ENCODE results near the gene RARG. TPM values are rescaled to one million over a fixed set of nuclear protein-coding genes. Genes with fewer than 3 reads are reported as not detected.

RARG gene
- polyA plus RNA-seq, 1 donor (not counting 4 experiments of a cell fraction or from before 2014, with no cell fraction given): 26.4 TPM

- no peak overlapping the region for H3K27ac ChIP-seq (ENCODE audit: control insufficient read depth, insufficient read depth, low read length)
- H3K36me3 ChIP-seq (ENCODE audit: control insufficient read depth in 2 of 2, extremely low read depth in 1 of 2, insufficient read depth in 2 of 2, low read length in 2 of 2): no peaks in the 10 kb centered on the region
- no peak for FAIRE-seq
- H3K27me3 ChIP-seq (ENCODE audit: control insufficient read depth, extremely low read depth, insufficient read depth, low read length): no peaks in the 10 kb centered on the region
- TF ChIP-seq CTCF (optimal IDR thresholded peaks at IDR 0.05 in 1 of 3, IDR thresholded peaks at IDR 0.05 in 1 of 3, conservative IDR thresholded peaks at IDR 0.05 in 1 of 3; ENCODE audit: extremely low read depth in 1 of 3, insufficient read depth in 2 of 3, low read length in 3 of 3): no peak
- no peak for TF ChIP-seq EZH2 (IDR thresholded peaks at IDR 0.05; ENCODE audit: low read length)
- no peak overlapping the region for H3K9ac ChIP-seq (ENCODE audit: control insufficient read depth, extremely low read depth, insufficient read depth, low read length)
- H3K9me3 ChIP-seq (ENCODE audit: control insufficient read depth, low read depth, low read length): no peaks in the 10 kb centered on the region
- dilution Hi-C loops (cut with MboI; ENCODE audit: extremely low pct_ligation_motif_present, low sequenced_read_pairs): no loop called here
- no peak overlapping the region for H3K4me3 ChIP-seq (ENCODE audit: control insufficient read depth in 2 of 3, extremely low read depth in 1 of 3, insufficient read depth in 2 of 3, low read depth in 1 of 3, low read length in 3 of 3)
- H3K4me2 ChIP-seq (ENCODE audit: control insufficient read depth, extremely low read depth, insufficient read depth, low read depth, low read length): no peak overlapping the region
- peaks cover 2% of the 10 kb centered on the region for H3K4me1 ChIP-seq (ENCODE audit: control insufficient read depth, extremely low read depth, insufficient read depth, low read length)
- H4K20me1 ChIP-seq (ENCODE audit: control insufficient read depth, extremely low read depth, insufficient read depth, low read length): no peaks in the 10 kb centered on the region
- H3K9me1 ChIP-seq (ENCODE audit: control insufficient read depth, extremely low read depth, insufficient read depth, low read length): no peaks in the 10 kb centered on the region
- no peak overlapping the region for H2AFZ ChIP-seq (ENCODE audit: control insufficient read depth, low read length)
- H3K79me2 ChIP-seq (ENCODE audit: control insufficient read depth, insufficient read depth, low read length): no peaks in the 10 kb centered on the region
- no peak for DNase-seq (ENCODE audit: low read depth, low spot score)
Measured at GRCh38 chr12:53199700-53200099, 32.3 kb downstream of the RARG start.

- Histone ChIP-seq H3K9me1 (ENCODE audit: control insufficient read depth, extremely low read depth, insufficient read depth, low read length) (no peaks in the 10 kb centered on the region), H3K9me3 (ENCODE audit: control insufficient read depth, low read depth, low read length) (no peaks in the 10 kb centered on the region), H3K36me3 (ENCODE audit: control insufficient read depth in 2 of 2, extremely low read depth in 1 of 2, insufficient read depth in 2 of 2, low read length in 2 of 2) (no peaks in the 10 kb centered on the region), H3K9ac (ENCODE audit: control insufficient read depth, extremely low read depth, insufficient read depth, low read length) (no peak overlapping the region), H3K4me3 (ENCODE audit: control insufficient read depth in 2 of 3, extremely low read depth in 1 of 3, insufficient read depth in 2 of 3, low read depth in 1 of 3, low read length in 3 of 3) (no peak overlapping the region), H4K20me1 (ENCODE audit: control insufficient read depth, extremely low read depth, insufficient read depth, low read length) (no peaks in the 10 kb centered on the region), H3K27me3 (ENCODE audit: control insufficient read depth, extremely low read depth, insufficient read depth, low read length) (no peaks in the 10 kb centered on the region), H2AFZ (ENCODE audit: control insufficient read depth, low read length) (no peak overlapping the region), H3K4me2 (ENCODE audit: control insufficient read depth, extremely low read depth, insufficient read depth, low read depth, low read length) (no peak overlapping the region), H3K4me1 (ENCODE audit: control insufficient read depth, extremely low read depth, insufficient read depth, low read length) (peaks cover 2% of the 10 kb centered on the region), H3K79me2 (ENCODE audit: control insufficient read depth, insufficient read depth, low read length) (no peaks in the 10 kb centered on the region), H3K27ac (ENCODE audit: control insufficient read depth, insufficient read depth, low read length) (no peak overlapping the region)
- DNase-seq (ENCODE audit: low read depth, low spot score) (no peak), FAIRE-seq (no peak)
- TF ChIP-seq EZH2 (IDR thresholded peaks at IDR 0.05; ENCODE audit: low read length) (no peak), CTCF (optimal IDR thresholded peaks at IDR 0.05 in 1 of 3, IDR thresholded peaks at IDR 0.05 in 1 of 3, conservative IDR thresholded peaks at IDR 0.05 in 1 of 3; ENCODE audit: extremely low read depth in 1 of 3, insufficient read depth in 2 of 3, low read length in 3 of 3) (no peak)
- dilution Hi-C loops (cut with MboI; ENCODE audit: extremely low pct_ligation_motif_present, low sequenced_read_pairs): no loop called here
Measured at GRCh38 chr12:53198486-53199110, 33.4 kb downstream of the RARG start.
